GM23338 (cell line): ENCODE data around the gene SNX1. TPM values are rescaled to one million over a fixed set of nuclear protein-coding genes. Genes with fewer than 3 reads are reported as not detected.

Experiments
- ATAC-seq: fragments of 200-7000 bp; cut with Tn5 transposase; 3 replicates; pipeline ENCODE4 v1.9.1; 2020
- DNase-seq: peaks from one replicate; pipeline ENCODE4 v3.0.0-alpha.2; 2015; ENCODE audit warnings: low spot score
- H2AFZ ChIP-seq: fragments of 200-600 bp; sonication (generic); 2 replicates; pipeline ENCODE4 v1.8.0; 2016; ENCODE audit warnings: antibody characterized with exemption, mild to moderate bottlenecking, moderate library complexity
- H3F3A ChIP-seq: fragments of 200-600 bp; sonication (generic); replicated peaks from 2 replicates; pipeline ENCODE4 v1.8.0; 2017; ENCODE audit warnings: antibody characterized with exemption, mixed run types, low read depth
- H3K27ac ChIP-seq: fragments of 200-600 bp; sonication (generic); 2 replicates; pipeline ENCODE4 v1.6.1; 2016; ENCODE audit warnings: low read depth
- H3K27me3 ChIP-seq: fragments of 200-600 bp; sonication (generic); 2 replicates; pipeline ENCODE4 v1.8.0; 2016; ENCODE audit warnings: mild to moderate bottlenecking, mixed run types, moderate library complexity; ENCODE audit not compliant: insufficient read depth
- H3K36me3 ChIP-seq: fragments of 200-600 bp; sonication (generic); 2 replicates; pipeline ENCODE4 v1.8.0; 2016; ENCODE audit warnings: mild to moderate bottlenecking; ENCODE audit not compliant: insufficient read depth
- H3K4me1 ChIP-seq: fragments of 200-600 bp; sonication (generic); 2 replicates; pipeline ENCODE4 v1.8.0; 2016; ENCODE audit warnings: mild to moderate bottlenecking, moderate library complexity; ENCODE audit not compliant: insufficient read depth
- H3K4me2 ChIP-seq: fragments of 200-600 bp; sonication (generic); 2 replicates; pipeline ENCODE4 v1.7.1; 2017; ENCODE audit warnings: mixed run types
- H3K4me3 ChIP-seq: fragments of 200-600 bp; sonication (generic); 2 replicates; pipeline ENCODE4 v1.6.1; 2016; ENCODE audit warnings: mixed run types
- H3K79me2 ChIP-seq: fragments of 200-600 bp; sonication (generic); replicated peaks from 2 replicates; pipeline ENCODE4 v1.8.0; 2017; ENCODE audit warnings: mild to moderate bottlenecking; ENCODE audit not compliant: insufficient read depth
- H3K9me2 ChIP-seq: fragments of 200-600 bp; sonication (generic); 2 replicates; pipeline ENCODE4 v1.8.0; 2017; ENCODE audit not compliant: insufficient read depth
- H4K20me1 ChIP-seq: fragments of 200-600 bp; sonication (generic); replicated peaks from 2 replicates; pipeline ENCODE4 v1.8.0; 2017; ENCODE audit warnings: mild to moderate bottlenecking; ENCODE audit not compliant: insufficient read depth
- H3K27ac Mint-ChIP-seq: 2 replicates; pipeline ENCODE4 v1.8.0; 2020; ENCODE audit warnings: inconsistent platforms, mild to moderate bottlenecking, moderate library complexity, mixed read lengths
- H3K27me3 Mint-ChIP-seq: 3 replicates; pipeline ENCODE4 v1.8.0; 2022; ENCODE audit warnings: low read depth, mild to moderate bottlenecking, moderate library complexity, mixed read lengths, inconsistent platforms; ENCODE audit not compliant: insufficient read depth, poor library complexity
- H3K36me3 Mint-ChIP-seq: 3 replicates; pipeline ENCODE4 v1.8.0; 2021; ENCODE audit warnings: low read depth, mild to moderate bottlenecking, inconsistent platforms, moderate library complexity, mixed read lengths
- H3K4me1 Mint-ChIP-seq: 3 replicates; pipeline ENCODE4 v1.8.0; 2020; ENCODE audit warnings: mild to moderate bottlenecking, inconsistent platforms, mixed read lengths
- H3K4me3 Mint-ChIP-seq: 3 replicates; pipeline ENCODE4 v1.8.0; 2021; ENCODE audit warnings: moderate library complexity, mild to moderate bottlenecking, inconsistent platforms, mixed read lengths
- H3K9me3 Mint-ChIP-seq: 3 replicates; pipeline ENCODE4 v1.8.0; 2020; ENCODE audit warnings: moderate library complexity, mild to moderate bottlenecking, inconsistent platforms, mixed read lengths
- CREB1 ChIP-seq: fragments of 250-450 bp; sonication (Bioruptor Pico); IDR thresholded peaks from 2 replicates; pipeline ENCODE4 v1.5.0; 2020; ENCODE audit warnings: low read depth, mild to moderate bottlenecking, moderate library complexity
- CTCF ChIP-seq, 2 experiments: fragments of 200-600 bp in 1 of 2; sonication (generic) in 1 of 2; conservative IDR thresholded peaks; 2 replicates each; pipeline versions ENCODE4 v1.5.1 to v1.6.1; 2016 to 2017; ENCODE audit warnings: antibody characterized with exemption in 2 of 2, low read depth in 2 of 2, mild to moderate bottlenecking in 2 of 2, moderate library complexity in 1 of 2
- ETS1 ChIP-seq: IDR thresholded peaks from 2 replicates; pipeline ENCODE4 v1.6.1; 2016; ENCODE audit warnings: antibody characterized with exemption
- EZH2 ChIP-seq: fragments of 200-600 bp; sonication (generic); IDR thresholded peaks from one replicate; pipeline ENCODE4 v1.8.0; 2017; ENCODE audit warnings: antibody characterized with exemption, mild to moderate bottlenecking, low read depth; ENCODE audit not compliant: unreplicated experiment
- EZH2phosphoT487 ChIP-seq: fragments of 200-600 bp; sonication (generic); IDR thresholded peaks from one replicate; pipeline ENCODE4 v1.8.1; 2018; ENCODE audit warnings: antibody characterized with exemption; ENCODE audit not compliant: unreplicated experiment
- JUNB ChIP-seq: IDR thresholded peaks from one replicate; pipeline ENCODE4 v1.6.1; 2016; ENCODE audit warnings: antibody characterized with exemption; ENCODE audit not compliant: unreplicated experiment
- NANOG ChIP-seq: IDR thresholded peaks from 2 replicates; pipeline ENCODE4 v1.6.1; 2016; ENCODE audit warnings: antibody characterized with exemption, borderline replicate concordance
- POLR2AphosphoS5 ChIP-seq: IDR thresholded peaks from 2 replicates; pipeline ENCODE4 v1.6.1; 2016; ENCODE audit warnings: antibody characterized with exemption, low read depth
- REST ChIP-seq: IDR thresholded peaks from one replicate; pipeline ENCODE4 v1.6.1; 2018; ENCODE audit warnings: antibody characterized with exemption; ENCODE audit not compliant: unreplicated experiment
- STAT1 ChIP-seq: IDR thresholded peaks from one replicate; pipeline ENCODE4 v1.6.1; 2016; ENCODE audit warnings: antibody characterized with exemption; ENCODE audit not compliant: unreplicated experiment
- ZNF114 ChIP-seq: fragments of 250-450 bp; sonication (Bioruptor Pico); IDR thresholded peaks from 2 replicates; pipeline ENCODE4 v1.5.0; 2020; ENCODE audit warnings: mild to moderate bottlenecking, moderate library complexity
- ZNF331 ChIP-seq: fragments of 250-450 bp; sonication (Bioruptor Pico); IDR thresholded peaks from 2 replicates; pipeline ENCODE4 v1.5.0; 2020; ENCODE audit warnings: low read depth, mild to moderate bottlenecking, moderate library complexity
- ZNF462 ChIP-seq: fragments of 250-450 bp; sonication (Bioruptor Pico); IDR thresholded peaks from 2 replicates; pipeline ENCODE4 v1.5.0; 2020; ENCODE audit warnings: mild to moderate bottlenecking, moderate library complexity
- polyA plus RNA-seq: library from polyadenylated mRNA; unstranded; fragments of >200 nt; fragmentation: Nextera tagmentation; extraction: Ambion mirVana; gene quantifications from 2 replicates; pipeline ENCODE4 v1.2.1, GENCODE V29; 2016
- total RNA-seq: library from RNA; depleted of rRNA; stranded (reverse); fragments of >200 nt; shearing (Covaris generic); gene quantifications from 2 replicates; pipeline ENCODE4 v1.2.3, GENCODE V29; 2014

The SNX1 gene
- total and polyA plus RNA-seq, 2 experiments from 2014 or later, result 33.3 to 33.8 TPM

GRCh38 chr15:64127521-64128270 lies 31.9 kb downstream of the SNX1 start:
- H3F3A ChIP-seq, result 0 out of 2 replicates have a peak, but pooled peaks cover 6% of the 10 kb centered on the region
- no peak overlapping the region for H3K4me3 ChIP-seq
- ATAC-seq, result no peak
- no peak overlapping the region for H2AFZ ChIP-seq
- DNase-seq, result no peak
- no peaks in the 10 kb centered on the region for H3K4me1 ChIP-seq
- peaks cover 1% of the 10 kb centered on the region for H3K27me3 Mint-ChIP-seq
- H3K9me2 ChIP-seq, result no peaks in the 10 kb centered on the region
- no peak overlapping the region for H3K4me2 ChIP-seq
- H3K79me2 ChIP-seq, result no peaks in the 10 kb centered on the region
- H4K20me1 ChIP-seq, result no peaks in the 10 kb centered on the region; the same call in 1 of the 2 replicates
- H3K36me3 Mint-ChIP-seq, result peaks cover 55% of the 10 kb centered on the region
- no peak overlapping the region for H3K27ac Mint-ChIP-seq
- H3K36me3 ChIP-seq, result peaks cover 35% of the 10 kb centered on the region
- H3K27ac ChIP-seq, result no peak overlapping the region
- no peak overlapping the region for H3K4me3 Mint-ChIP-seq
- no peaks in the 10 kb centered on the region for H3K4me1 Mint-ChIP-seq
- no peaks in the 10 kb centered on the region for H3K9me3 Mint-ChIP-seq
- TF ChIP-seq CREB1 (CRISPR knock-in tag) (no peak), EZH2 (no peak), ETS1 (no peak), POLR2AphosphoS5 (no peak), ZNF114 (CRISPR knock-in tag) (no peak), ZNF331 (CRISPR knock-in tag) (no peak), ZNF462 (no peak), NANOG (no peak), STAT1 (no peak), REST (no peak), CTCF (conservative IDR thresholded peaks at IDR 0.05; ENCODE audit: low read depth in 2 of 2) (no peak), JUNB (no peak), EZH2phosphoT487 (no peak)
- no peaks in the 10 kb centered on the region for H3K27me3 ChIP-seq
